Activated T-cell treated with anti-CD3 and anti-CD28 coated beads, Interleukin-2, amount 50 U/mL, for 72 hours (primary cell): ENCODE data around the gene HRK. TPM values are rescaled to one million over a fixed set of nuclear protein-coding genes. Genes with fewer than 3 reads are reported as not detected.
"Not testable (repeated sequence)": the region's sequence is repeated elsewhere in the genome, so short reads cannot be mapped to it uniquely, and the experiment has no call there.

Experiments used
- ATAC-seq, 2 donors: fragments of 150-1000 bp; cut with Tn5 transposase; replicated peaks in 1 of 2; 2 replicates each; pipeline ENCODE4 v1.10.0; 2021; ENCODE audit warnings: moderate library complexity in 2 of 2, mild to moderate bottlenecking in 1 of 2
- DNase-seq, 2 donors: peaks; one replicate each; pipeline ENCODE4 v3.0.0; 2021 to 2022; ENCODE audit warnings: mixed read lengths in 1 of 2
- H3K27ac Mint-ChIP-seq: one replicate; pipeline ENCODE4 v1.8.0; 2022; ENCODE audit warnings: mild to moderate bottlenecking, moderate library complexity, mixed read lengths
- H3K27me3 Mint-ChIP-seq: one replicate; pipeline ENCODE4 v1.8.0; 2022; ENCODE audit warnings: low read depth, mixed read lengths
- H3K36me3 Mint-ChIP-seq, 2 donors: one replicate each; pipeline ENCODE4 v1.8.0; 2022; ENCODE audit warnings: mixed read lengths in 2 of 2, mild to moderate bottlenecking in 1 of 2; ENCODE audit not compliant: insufficient read depth in 2 of 2
- H3K4me1 Mint-ChIP-seq: one replicate; pipeline ENCODE4 v1.8.0; 2022; ENCODE audit warnings: low read depth, mixed read lengths
- H3K4me3 Mint-ChIP-seq, 2 donors: one replicate each; pipeline ENCODE4 v1.8.0; 2022; ENCODE audit warnings: mild to moderate bottlenecking in 2 of 2, mixed read lengths in 2 of 2, moderate library complexity in 2 of 2
- H3K9me3 Mint-ChIP-seq, 2 donors: one replicate each; pipeline ENCODE4 v1.8.0; 2022; ENCODE audit warnings: mixed read lengths in 2 of 2
- total RNA-seq, 2 donors: library from RNA; stranded (reverse); gene quantifications; one replicate each; pipeline ENCODE4 v1.2.3, GENCODE V29; 2022

Gene HRK
- total RNA-seq, 2 donors from 2014 or later: 0.12 TPM; not detected in 1

DNA sequence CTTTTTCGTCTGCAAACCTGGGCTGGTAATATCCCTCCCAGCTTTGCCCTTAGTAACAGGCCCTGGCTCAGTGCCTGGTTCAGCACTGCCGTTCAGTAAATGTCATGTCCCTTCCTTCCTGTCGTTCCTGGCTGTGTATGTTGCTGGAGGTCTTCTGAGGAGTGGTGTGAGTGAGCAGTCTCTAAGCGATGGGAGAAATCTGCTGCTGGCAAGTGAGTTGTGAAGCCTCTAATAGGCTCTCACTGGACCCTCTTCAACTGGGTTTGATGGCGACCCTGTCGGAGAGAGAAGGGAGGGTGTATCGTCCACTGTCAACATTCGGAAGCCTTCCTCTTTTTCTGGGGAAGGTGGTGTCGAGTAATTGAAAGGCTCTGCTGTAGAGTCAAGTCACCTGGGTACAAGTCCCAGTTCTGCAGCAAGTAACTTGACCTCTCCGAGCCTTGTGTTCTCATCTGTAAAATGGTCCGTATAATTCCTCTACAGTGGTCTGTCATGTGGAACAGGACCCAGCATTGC, 62.8 kb downstream of the HRK start:
- ATAC-seq (no peak), DNase-seq (peak; percentile 6 to 15)
- H3K27me3 Mint-ChIP-seq: no peaks in the 10 kb centered on the region
- H3K4me1 Mint-ChIP-seq: peaks cover 22% of the 10 kb centered on the region
- H3K4me3 Mint-ChIP-seq: peak overlapping the region; percentile 94 to 97
- H3K27ac Mint-ChIP-seq: peak overlapping the region; percentile 20
- no peaks in the 10 kb centered on the region for H3K9me3 Mint-ChIP-seq
- peaks cover 0 to 1% of the 10 kb centered on the region in 2 donors for H3K36me3 Mint-ChIP-seq

DNA sequence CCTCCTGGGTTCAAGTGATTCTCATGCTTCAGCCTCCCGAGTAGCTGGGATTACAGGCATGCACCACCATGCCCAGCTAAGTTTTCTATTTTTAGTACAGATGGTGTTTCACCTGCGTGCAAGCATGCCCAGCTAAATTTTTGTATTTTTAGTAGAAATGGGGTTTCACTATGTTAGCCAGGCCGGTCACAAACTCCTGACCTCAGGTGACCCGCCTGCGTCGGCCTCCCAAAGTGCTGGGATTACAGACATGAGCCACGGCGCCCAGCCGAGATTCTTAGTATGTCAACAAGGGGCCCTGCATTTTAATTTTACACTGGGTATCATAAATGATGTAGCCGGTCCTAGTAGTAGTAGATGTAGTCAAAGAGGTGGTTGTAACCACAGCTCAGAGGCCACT, 66.5 kb downstream of the HRK start:
- not testable (repeated sequence) for ATAC-seq, H3K36me3 Mint-ChIP-seq, H3K27me3 Mint-ChIP-seq, DNase-seq, H3K9me3 Mint-ChIP-seq, H3K4me3 Mint-ChIP-seq, H3K27ac Mint-ChIP-seq
- H3K4me1 Mint-ChIP-seq: peaks cover 16% of the 10 kb centered on the region

DNA sequence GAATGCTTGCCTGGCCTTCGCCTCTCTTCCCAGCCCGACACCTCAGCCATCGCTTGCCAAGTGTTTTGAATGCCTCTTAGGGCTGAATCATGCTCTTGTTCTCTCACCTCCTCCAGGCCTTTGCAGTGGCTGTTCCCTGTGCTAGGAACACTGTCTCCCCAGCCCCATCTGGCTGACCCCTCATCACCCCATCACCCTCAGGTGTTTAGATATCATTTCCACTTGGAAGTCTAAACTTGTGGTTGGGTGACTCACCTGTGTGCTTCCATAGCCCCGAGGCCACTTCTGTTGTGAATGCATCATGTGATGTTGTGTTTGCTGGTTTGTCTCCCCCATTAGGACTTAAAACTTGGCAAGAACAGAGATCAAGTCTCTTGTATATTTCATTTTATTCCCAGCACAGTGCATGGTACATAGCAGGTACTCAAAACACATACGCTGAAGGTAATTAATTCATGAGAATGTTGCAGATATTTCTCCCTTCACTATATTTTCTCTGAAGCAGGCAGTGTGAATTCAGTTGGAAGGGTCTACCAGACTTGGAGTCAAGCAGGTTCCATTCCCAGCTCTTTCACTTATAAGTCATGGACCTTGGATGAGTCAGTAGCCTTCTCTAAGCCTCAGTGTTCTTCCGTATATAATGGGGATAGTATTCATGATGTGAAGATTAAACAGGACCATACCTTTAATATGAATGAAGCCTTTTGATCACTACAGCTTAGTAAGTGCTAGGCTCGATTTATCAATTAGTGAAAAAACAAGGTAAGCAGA, 67.8 kb downstream of the HRK start:
- DNase-seq: no peak
- Mint-ChIP-seq H3K4me1 (peaks cover 10% of the 10 kb centered on the region), H3K27me3 (no peaks in the 10 kb centered on the region), H3K27ac (no peak overlapping the region), H3K4me3 (no peak overlapping the region), H3K36me3 (no peaks in the 10 kb centered on the region), H3K9me3 (no peaks in the 10 kb centered on the region)
- no peak for ATAC-seq

DNA sequence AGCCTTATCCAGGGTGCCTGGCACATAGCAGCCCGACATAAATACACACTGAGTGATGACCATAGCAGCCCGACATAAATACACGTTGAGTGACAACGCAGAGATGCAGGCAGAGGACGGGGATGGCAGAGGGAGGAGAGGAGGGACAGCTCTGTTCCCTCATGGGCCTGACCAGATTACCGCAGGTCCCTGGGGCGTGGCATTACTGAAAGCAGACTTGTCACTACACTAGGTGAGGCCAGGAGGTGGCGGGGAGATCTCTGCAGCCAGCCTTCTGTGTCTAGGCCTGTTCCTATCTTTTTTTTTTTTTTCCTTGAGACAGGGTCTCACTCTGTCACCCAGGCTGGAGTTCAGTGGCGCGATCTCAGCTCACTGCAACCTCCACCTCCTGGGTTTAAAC, 69.0 kb downstream of the HRK start:
- Mint-ChIP-seq H3K9me3 (no peaks in the 10 kb centered on the region), H3K27ac (no peak overlapping the region), H3K36me3 (no peaks in the 10 kb centered on the region), H3K4me3 (no peak overlapping the region), H3K27me3 (no peaks in the 10 kb centered on the region), H3K4me1 (no peaks in the 10 kb centered on the region)
- DNase-seq (no peak), ATAC-seq (no peak)

DNA sequence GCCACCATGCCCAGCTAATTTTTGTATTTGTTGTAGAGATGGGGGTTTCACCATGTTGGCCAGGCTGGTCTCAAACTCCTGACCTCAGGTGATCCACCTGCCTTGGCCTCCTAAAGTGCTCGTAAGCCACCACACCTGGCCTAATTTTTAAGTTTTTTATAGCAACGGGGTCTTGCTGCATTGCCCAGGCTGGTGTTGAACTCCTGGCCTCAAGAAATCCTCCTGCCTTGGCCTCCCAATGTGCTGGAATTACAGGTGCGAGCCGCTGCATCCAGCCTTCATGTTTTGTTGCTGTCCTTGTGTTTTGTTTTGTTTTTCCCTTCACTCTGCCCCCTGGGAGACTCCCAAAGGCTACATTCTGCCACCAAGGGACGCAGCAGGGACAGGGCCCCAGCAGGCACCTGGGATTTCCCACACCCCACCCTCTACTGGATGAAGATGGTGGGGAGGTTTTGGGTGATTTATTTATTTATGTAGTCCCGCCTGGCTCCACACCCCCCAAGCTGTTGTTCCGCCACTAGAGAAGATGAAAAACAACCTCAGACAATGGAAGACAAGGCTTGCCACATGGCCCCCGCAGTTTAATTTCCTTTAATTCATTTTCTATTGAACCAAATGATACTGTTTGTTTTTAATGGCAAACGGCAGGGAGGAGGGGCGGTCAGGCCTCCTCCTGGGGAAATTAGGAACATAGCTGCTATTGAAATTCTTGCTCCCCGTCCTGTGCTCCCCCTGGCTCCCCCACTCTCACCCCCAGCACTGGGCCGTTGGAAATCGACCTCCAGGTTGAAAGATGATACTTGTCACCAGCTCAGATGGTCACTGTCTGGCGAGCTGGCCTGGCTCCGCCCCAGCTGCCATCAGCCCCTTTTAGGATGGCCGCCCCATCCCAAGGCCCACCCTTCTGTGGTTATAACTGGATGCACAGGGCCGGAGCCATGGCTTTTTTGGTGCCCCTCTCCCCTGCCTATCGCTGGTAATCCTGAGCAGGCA, 72.8 kb downstream of the HRK start:
- no peaks in the 10 kb centered on the region for H3K9me3 Mint-ChIP-seq
- H3K36me3 Mint-ChIP-seq: no peaks in the 10 kb centered on the region
- DNase-seq: no peak
- no peaks in the 10 kb centered on the region for H3K4me1 Mint-ChIP-seq
- ATAC-seq: no peak
- no peak overlapping the region for H3K4me3 Mint-ChIP-seq
- no peaks in the 10 kb centered on the region for H3K27me3 Mint-ChIP-seq
- no peak overlapping the region for H3K27ac Mint-ChIP-seq

DNA sequence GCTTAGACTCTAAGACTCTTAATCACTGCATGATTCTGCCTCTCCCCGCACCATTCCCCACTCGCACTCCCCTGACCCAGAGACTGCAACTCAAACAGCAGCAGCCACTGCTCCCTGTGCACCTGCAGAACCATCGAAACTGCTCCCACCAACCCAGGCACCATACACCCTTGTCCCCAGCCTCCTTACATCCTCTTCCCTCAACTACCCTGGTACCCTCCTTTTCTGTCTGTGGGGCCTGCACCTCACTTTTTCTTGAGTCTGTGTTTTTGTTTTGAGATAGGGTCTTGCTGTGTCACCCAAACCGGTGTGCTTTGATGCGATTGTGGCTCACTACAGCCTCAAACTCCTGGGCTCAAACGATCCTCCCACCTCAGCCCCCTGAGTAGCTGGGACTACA, 73.7 kb downstream of the HRK start:
- Mint-ChIP-seq H3K9me3 (no peaks in the 10 kb centered on the region), H3K27ac (no peak overlapping the region), H3K4me1 (no peaks in the 10 kb centered on the region), H3K36me3 (no peaks in the 10 kb centered on the region), H3K4me3 (no peak overlapping the region), H3K27me3 (no peaks in the 10 kb centered on the region)
- DNase-seq: no peak
- no peak for ATAC-seq

DNA sequence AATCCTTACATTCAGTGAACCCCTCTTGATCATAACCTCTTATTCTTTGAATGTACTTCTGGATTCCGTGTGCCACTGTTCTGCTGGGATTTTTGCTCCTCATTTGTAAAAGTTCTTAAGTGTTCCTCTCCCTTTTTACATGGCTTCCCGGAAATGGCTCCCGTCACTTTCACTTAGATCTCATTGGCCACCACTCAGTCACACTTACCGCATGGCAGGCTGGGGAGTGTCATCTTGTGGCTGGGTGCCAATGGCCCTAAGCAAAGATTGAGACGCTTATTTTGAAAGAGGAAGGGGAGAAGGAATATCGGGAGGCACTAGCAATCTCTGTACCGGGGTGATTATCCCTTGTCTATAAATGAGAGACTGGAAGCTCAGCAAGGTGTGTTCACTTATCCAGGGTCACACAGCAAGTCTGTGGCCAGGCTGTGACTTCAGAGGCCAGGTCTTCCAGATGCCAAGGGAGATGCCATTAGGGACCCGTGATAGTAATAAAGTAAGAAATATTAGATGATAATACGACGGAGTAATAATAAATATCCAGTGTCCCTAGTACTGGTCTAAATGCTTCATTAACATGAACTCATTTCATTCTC, 74.3 kb downstream of the HRK start:
- Mint-ChIP-seq H3K4me1 (no peaks in the 10 kb centered on the region), H3K9me3 (no peaks in the 10 kb centered on the region), H3K36me3 (no peaks in the 10 kb centered on the region), H3K27ac (no peak overlapping the region), H3K4me3 (no peak overlapping the region), H3K27me3 (no peaks in the 10 kb centered on the region)
- DNase-seq: no peak
- ATAC-seq: no peak

Other genes with a start within 250 kb of the HRK start
- 10 to 100 TPM; 24.1 to 27.4 TPM for gene SPRING1, start 143.4 kb downstream of the HRK start, total RNA-seq
- 10 to 100 TPM; 10.4 to 11.5 TPM for gene RNFT2, start 143.1 kb downstream of the HRK start, total RNA-seq
- gene FBXW8, start 29.5 kb upstream of the HRK start, total RNA-seq: 10 to 100 TPM; 10.0 to 10.4 TPM
- gene TESC, start 218.0 kb upstream of the HRK start, total RNA-seq: 10 to 100 TPM; 32.4 to 42.0 TPM